ENCODE data around the gene ALOX5AP.

ALOX5AP gene

DNA sequence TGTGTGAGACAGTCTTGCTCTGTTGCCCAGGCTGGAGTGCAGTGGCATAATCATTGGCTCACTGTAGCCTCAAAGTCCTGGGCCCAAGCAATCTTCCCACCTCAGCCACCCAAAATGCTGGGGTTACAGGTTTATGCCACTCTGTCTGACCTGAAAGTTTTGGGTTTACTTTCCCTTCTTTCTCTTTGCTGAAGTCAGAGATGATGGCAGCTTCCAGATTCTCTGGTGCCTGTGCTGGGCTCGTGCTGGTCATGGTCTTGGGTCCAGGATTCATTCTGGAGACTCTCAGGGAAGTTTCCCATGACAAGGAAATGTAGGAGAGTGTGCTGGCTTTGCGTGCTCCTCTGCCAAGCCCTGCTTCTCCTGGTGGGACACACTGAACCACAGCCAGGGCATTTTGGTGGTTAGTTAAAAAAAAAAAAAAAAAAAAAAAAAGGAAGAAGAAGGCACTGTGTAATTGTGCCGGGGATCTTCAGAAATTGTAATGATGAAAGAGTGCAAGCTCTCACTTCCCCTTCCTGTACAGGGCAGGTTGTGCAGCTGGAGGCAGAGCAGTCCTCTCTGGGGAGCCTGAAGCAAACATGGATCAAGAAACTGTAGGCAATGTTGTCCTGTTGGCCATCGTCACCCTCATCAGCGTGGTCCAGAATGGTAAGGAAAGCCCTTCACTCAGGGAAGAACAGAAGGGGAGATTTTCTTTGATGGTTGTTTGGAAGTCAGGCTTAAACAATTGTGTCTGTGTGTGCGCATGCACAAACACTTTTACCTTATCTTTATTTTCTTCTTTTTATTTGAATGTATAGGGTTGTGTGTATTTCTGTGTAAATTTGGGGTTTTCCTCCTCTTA, at the start of gene ALOX5AP:
Gene ALOX5AP, plus strand, starts transcription at position 519 of the 847 bp plus-strand sequence. Its CDS starts 63 bp downstream, at position 582.
- in situ Hi-C loops (cut with HindIII; ENCODE audit: low sequenced_read_pairs): no loop called here

GRCh38 chr13:30685987-30686386, 49.4 kb upstream of the ALOX5AP start:
- in situ Hi-C loops (cut with HindIII; ENCODE audit: low sequenced_read_pairs): loop anchor here (5.0 kb wide), 1 partner anchor 101 kb away; no protein-coding TSS in a partner anchor

- in situ Hi-C loops (cut with HindIII; ENCODE audit: low sequenced_read_pairs): loop anchor here (5.0 kb wide), 1 partner anchor 100 kb away; no protein-coding TSS in a partner anchor
These were observed 47.7 kb upstream of the ALOX5AP start for GRCh38 chr13:30687601-30688000.

DNA sequence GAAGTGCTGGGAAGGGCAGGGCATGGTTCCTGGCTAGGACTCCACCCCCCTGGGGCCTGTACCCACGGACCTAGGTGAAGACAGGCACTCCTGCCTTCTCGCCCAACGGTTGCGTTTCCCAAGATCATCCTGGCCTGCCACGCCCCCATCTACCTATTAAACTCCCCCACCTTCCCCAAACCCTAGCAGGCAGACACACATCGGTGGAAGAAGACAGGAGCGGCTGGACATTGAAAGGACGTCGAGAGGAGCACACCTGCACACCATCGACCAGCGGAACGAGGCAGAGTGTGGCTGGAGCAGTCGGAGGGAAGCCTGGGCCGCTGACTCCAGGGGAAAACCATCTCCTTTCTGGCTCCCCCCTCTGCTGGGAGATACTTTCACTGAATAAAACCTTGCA, 45.6 kb upstream of the ALOX5AP start:
- in situ Hi-C loops (cut with HindIII; ENCODE audit: low sequenced_read_pairs): loop anchor here (5.0 kb wide), 1 partner anchor 98 kb away; no protein-coding TSS in a partner anchor

- in situ Hi-C loops (cut with HindIII; ENCODE audit: low sequenced_read_pairs): no loop called here
These were observed 44.8 kb upstream of the ALOX5AP start for GRCh38 chr13:30690282-30691188.

- in situ Hi-C loops (cut with HindIII; ENCODE audit: low sequenced_read_pairs): no loop called here
These were observed 43.2 kb upstream of the ALOX5AP start for GRCh38 chr13:30692113-30692512.

DNA sequence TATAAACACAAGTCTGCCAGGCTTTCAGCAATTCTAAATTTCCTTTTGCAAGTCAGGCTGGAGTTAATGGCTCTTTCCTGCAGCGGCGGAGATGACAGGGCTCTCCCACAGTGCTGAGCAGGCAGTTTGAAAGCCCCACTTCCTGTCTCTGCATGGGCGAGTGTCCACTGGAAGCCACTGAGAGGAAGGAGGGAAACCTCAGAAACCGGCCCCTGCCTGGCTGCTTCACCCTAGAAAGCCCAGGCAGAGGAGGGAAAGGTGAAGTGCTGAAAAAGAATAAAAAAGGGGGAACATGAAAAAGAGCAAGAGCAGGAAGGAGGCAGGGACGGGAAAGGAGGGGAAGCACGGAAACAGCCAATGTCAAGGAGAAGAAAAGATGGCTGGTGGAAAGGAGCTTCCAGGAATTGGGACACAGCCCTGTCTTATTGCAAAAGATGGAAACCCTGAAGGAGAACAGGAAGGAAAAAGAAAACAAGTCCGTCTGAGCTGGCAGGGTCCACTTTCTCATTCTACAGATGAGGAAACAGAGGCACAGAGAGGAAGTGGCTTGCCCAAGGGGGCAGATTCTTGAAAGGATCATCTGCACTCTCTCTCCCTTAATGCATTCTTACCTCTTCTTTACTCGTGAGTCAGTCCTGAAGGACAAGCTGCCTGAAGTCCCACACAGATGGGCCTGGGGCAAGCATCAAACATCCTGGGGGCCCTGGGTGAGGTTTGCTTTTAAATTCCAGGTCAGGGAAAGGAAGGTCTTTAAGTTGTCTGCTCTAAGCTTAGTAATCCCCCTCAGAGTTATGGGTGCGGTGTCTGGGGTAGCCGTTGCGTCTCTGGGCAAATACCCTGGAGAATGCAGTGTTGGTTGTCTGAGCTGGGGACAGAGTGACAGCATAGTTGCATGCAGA, 38.8 kb upstream of the ALOX5AP start:
- in situ Hi-C loops (cut with HindIII; ENCODE audit: low sequenced_read_pairs): no loop called here

DNA sequence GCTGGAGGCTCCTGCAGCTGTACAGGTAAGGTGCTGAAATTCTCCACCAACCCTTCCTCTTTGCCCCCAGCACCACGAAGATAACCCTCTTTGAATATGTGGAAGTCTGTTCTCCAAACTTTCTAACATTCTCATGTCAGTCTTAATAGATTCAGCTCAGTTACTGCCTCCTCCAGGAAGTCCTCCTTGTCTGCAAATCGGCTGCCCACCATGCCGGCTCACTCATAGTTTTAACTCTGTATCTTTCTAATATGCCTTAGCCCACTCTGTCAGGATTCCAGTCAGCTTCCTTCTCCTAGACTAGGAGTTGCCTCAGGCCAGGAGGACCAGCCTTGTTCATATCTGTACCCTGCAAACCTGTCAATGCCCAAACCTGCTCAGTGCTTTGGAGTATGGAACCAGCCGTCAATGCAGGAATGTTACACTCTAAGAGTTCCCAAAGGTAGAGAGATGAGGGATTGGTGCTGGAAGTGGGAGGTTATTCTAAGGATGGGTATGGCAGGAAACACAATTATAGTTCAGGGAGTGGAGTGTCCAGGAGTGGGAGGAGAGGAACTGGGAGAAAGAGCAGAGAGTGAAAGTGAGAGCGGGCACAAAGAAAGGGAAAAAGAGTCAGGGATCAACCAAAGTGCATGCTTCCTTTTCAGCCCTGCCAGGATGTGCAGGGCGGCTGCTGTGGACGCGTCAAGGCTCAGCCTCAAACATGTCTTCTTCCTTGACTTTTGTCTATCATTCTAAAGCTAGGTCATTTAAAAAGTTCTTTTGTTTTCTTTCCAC, 38.0 kb upstream of the ALOX5AP start:
- in situ Hi-C loops (cut with HindIII; ENCODE audit: low sequenced_read_pairs): no loop called here

DNA sequence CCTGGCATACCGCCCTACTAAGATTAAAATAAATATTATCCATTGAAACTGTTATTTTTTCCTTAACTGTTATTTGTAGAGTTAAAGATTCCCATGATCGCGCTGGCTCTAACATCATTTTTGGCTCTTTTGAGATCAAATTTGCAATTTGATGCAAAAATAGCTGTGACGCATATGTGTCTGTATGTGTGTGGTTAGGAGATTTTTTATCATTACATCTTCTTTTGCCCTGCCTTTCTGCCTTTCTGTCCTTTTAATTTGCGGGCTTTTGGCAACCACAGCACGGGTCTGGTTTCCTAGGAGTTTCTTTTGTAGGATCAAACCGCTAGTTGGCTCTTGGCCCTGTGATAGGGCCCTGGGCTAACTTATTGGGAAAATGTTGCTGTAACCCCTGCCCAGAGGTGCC, 37.3 kb upstream of the ALOX5AP start:
- in situ Hi-C loops (cut with HindIII; ENCODE audit: low sequenced_read_pairs): no loop called here

- in situ Hi-C loops (cut with HindIII; ENCODE audit: low sequenced_read_pairs): no loop called here
These were observed 36.8 kb upstream of the ALOX5AP start for GRCh38 chr13:30698488-30699005.

DNA sequence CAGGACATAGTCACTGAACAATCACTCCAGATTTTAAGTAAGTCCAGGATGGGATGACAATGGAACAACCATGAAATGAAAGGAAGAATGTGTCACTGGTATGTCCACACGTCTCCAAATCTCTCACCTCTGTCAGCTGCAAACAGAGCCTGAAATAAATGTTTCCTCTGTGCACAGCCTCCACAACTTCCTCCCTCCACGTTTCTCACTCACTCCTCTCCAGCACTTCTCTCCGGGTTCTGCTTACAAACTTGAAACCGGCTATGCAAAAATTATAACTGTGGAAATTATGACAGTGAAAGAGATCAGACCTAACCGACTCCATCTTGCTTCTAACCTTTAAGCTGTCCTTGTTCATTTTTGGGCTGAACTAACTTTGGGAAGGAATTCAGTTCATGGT, 35.0 kb upstream of the ALOX5AP start:
- in situ Hi-C loops (cut with HindIII; ENCODE audit: low sequenced_read_pairs): no loop called here

- in situ Hi-C loops (cut with HindIII; ENCODE audit: low sequenced_read_pairs): no loop called here
These were observed 33.3 kb upstream of the ALOX5AP start for GRCh38 chr13:30702006-30702405.

- in situ Hi-C loops (cut with HindIII; ENCODE audit: low sequenced_read_pairs): no loop called here
These were observed 30.7 kb upstream of the ALOX5AP start for GRCh38 chr13:30704596-30704995.

DNA sequence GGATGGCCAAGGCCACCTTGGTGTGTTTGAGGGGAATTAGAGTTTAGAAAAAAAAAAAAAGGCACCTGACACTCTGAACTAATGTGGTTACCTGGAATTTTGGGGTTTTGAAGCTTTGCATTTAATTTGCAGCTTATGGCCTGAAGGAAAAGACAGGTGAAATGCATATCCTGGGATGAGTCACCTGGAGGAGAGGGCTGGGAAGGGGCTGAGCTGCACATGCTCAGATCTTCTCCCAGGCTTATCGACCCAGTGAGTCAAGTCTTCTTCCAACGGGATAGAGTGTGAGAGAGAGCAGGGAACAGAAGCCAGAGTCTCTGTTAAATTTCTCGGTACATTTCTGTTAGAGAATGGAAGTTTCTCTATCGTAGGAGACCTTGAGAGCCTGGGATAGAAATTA, 29.7 kb upstream of the ALOX5AP start:
- in situ Hi-C loops (cut with HindIII; ENCODE audit: low sequenced_read_pairs): no loop called here

DNA sequence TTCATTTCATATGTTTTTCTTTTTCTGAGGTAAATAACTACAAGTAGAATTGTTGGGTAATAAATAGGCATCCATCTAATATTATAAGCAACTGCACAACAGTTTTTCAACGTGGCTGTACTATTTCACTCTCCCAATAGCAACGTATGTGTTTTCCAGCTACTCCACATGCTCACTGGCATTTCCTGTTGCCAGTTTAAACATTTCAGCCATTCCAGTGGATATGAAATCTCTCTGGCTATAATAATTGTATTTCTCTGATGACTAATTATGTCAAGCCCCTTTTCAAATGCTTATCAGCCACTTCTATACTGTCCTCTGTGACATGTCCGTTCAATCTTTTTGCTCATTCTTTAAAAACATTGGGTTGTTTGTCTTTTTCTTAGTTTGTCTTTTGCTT, 26.8 kb upstream of the ALOX5AP start:
- in situ Hi-C loops (cut with HindIII; ENCODE audit: low sequenced_read_pairs): no loop called here

- in situ Hi-C loops (cut with HindIII; ENCODE audit: low sequenced_read_pairs): no loop called here
These were observed 24.9 kb upstream of the ALOX5AP start for GRCh38 chr13:30710442-30710841.

DNA sequence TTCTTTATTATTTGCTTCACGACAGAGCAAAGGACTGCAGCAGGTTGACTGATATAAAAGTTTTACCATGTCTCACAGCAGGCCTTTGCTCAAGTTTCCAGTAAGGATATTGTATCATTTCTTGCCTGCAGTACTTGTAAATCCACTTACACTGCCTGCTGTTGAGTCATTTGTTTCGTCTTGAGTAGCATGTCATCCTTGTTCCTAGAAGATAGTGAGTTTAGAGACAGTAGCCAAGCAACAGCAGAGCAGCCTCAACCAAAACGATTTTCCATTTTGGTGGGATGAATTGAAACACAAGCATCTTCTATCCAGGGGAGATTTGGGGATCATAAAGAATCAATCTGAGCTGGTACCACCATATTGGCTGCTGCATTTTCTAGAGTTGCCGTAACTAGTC, 24.0 kb upstream of the ALOX5AP start:
- in situ Hi-C loops (cut with HindIII; ENCODE audit: low sequenced_read_pairs): no loop called here

DNA sequence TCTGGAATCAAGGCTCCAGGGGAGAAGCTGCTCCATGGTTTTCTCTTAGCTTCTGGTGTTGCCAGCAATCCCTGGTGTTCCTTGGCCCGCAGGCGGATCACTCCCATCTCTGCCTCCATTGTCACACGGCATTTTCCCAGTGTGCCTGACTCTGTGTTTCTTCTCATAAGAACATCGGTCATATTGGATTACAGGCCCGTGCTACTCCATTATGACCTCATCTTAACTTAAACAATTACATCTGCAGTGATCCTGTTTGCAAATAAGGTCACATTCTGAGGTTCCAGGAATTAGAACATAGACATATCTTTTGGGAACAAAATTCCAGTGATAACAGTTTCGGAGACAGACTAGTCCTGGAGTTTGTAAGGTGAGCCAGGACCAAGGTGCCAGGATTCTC, 23.5 kb upstream of the ALOX5AP start:
- in situ Hi-C loops (cut with HindIII; ENCODE audit: low sequenced_read_pairs): no loop called here

All from DLD1 (cell line).